T-helper 2 cell treated with Interferon-gamma antibody and Interleukin-4, amounts not matched to agents 5 μg/mL and 100 μg/mL, for 36 hours (primary cell): ENCODE measurements around the gene NUMBL.
"Not testable (repeated sequence)": the region's sequence is repeated elsewhere in the genome, so short reads cannot be mapped to it uniquely, and the experiment has no call there.

Experiments used
- DNase-seq: peaks from one replicate; pipeline ENCODE4 v3.0.0; 2021; ENCODE audit warnings: low spot score
- H3K27ac Mint-ChIP-seq: one replicate; pipeline ENCODE4 v1.8.0; 2021; ENCODE audit warnings: mild to moderate bottlenecking, mixed read lengths
- H3K27me3 Mint-ChIP-seq: one replicate; pipeline ENCODE4 v1.8.0; 2021; ENCODE audit warnings: low read depth, mixed read lengths
- H3K36me3 Mint-ChIP-seq: one replicate; pipeline ENCODE4 v1.8.0; 2021; ENCODE audit warnings: low read depth, mixed read lengths
- H3K4me1 Mint-ChIP-seq: one replicate; pipeline ENCODE4 v1.8.0; 2021; ENCODE audit warnings: low read depth, mixed read lengths
- H3K4me3 Mint-ChIP-seq: one replicate; pipeline ENCODE4 v1.8.0; 2022; ENCODE audit warnings: mild to moderate bottlenecking, moderate library complexity, mixed read lengths
- H3K9me3 Mint-ChIP-seq: one replicate; pipeline ENCODE4 v1.8.0; 2021; ENCODE audit warnings: mixed read lengths

NUMBL gene

GRCh38 chr19:40672573-40673299, 17.7 kb downstream of the NUMBL start:
- Mint-ChIP-seq H3K9me3 (no peaks in the 10 kb centered on the region), H3K27me3 (no peaks in the 10 kb centered on the region), H3K4me3 (no peak overlapping the region), H3K4me1 (no peaks in the 10 kb centered on the region), H3K27ac (no peak overlapping the region), H3K36me3 (peaks cover 18% of the 10 kb centered on the region)
- no peak for DNase-seq

GRCh38 chr19:40672038-40672437, 18.4 kb downstream of the NUMBL start:
- no peak overlapping the region for H3K4me3 Mint-ChIP-seq
- peaks cover 18% of the 10 kb centered on the region for H3K36me3 Mint-ChIP-seq
- no peaks in the 10 kb centered on the region for H3K9me3 Mint-ChIP-seq
- no peaks in the 10 kb centered on the region for H3K4me1 Mint-ChIP-seq
- DNase-seq = no peak
- H3K27ac Mint-ChIP-seq = no peak overlapping the region
- H3K27me3 Mint-ChIP-seq = no peaks in the 10 kb centered on the region

- Mint-ChIP-seq H3K36me3 (peaks cover 19% of the 10 kb centered on the region), H3K27me3 (no peaks in the 10 kb centered on the region), H3K4me1 (peaks cover 2% of the 10 kb centered on the region), H3K9me3 (no peaks in the 10 kb centered on the region), H3K27ac (no peak overlapping the region), H3K4me3 (no peak overlapping the region)
- DNase-seq = no peak
Measured at GRCh38 chr19:40671404-40671803, 19.0 kb downstream of the NUMBL start.

- DNase-seq = no peak
- H3K36me3 Mint-ChIP-seq = peaks cover 19% of the 10 kb centered on the region
- H3K27ac Mint-ChIP-seq = no peak overlapping the region
- H3K4me3 Mint-ChIP-seq = no peak overlapping the region
- H3K9me3 Mint-ChIP-seq = no peaks in the 10 kb centered on the region
- H3K27me3 Mint-ChIP-seq = no peaks in the 10 kb centered on the region
- peaks cover 2% of the 10 kb centered on the region for H3K4me1 Mint-ChIP-seq
Measured at GRCh38 chr19:40668991-40669614, 21.3 kb downstream of the NUMBL start.

- no peak for DNase-seq
- Mint-ChIP-seq H3K27ac (no peak overlapping the region), H3K9me3 (no peaks in the 10 kb centered on the region), H3K4me1 (peaks cover 6% of the 10 kb centered on the region), H3K36me3 (peaks cover 19% of the 10 kb centered on the region), H3K4me3 (no peak overlapping the region), H3K27me3 (no peaks in the 10 kb centered on the region)
Measured at GRCh38 chr19:40667602-40668001, 22.8 kb downstream of the NUMBL start.

GRCh38 chr19:40666803-40667438, 23.5 kb downstream of the NUMBL start:
- Mint-ChIP-seq H3K27me3 (no peaks in the 10 kb centered on the region), H3K9me3 (no peaks in the 10 kb centered on the region), H3K27ac (no peak overlapping the region), H3K36me3 (peaks cover 19% of the 10 kb centered on the region), H3K4me3 (no peak overlapping the region), H3K4me1 (peaks cover 6% of the 10 kb centered on the region)
- DNase-seq = no peak

- Mint-ChIP-seq H3K4me3 (peak overlapping the region; percentile 84), H3K36me3 (peaks cover 5% of the 10 kb centered on the region), H3K9me3 (no peaks in the 10 kb centered on the region), H3K27ac (peak overlapping the region; percentile 69), H3K27me3 (peaks cover 5% of the 10 kb centered on the region), H3K4me1 (peaks cover 6% of the 10 kb centered on the region)
- DNase-seq = peak; percentile 30
Measured at GRCh38 chr19:40663695-40664692, 26.5 kb downstream of the NUMBL start.

- Mint-ChIP-seq H3K4me3 (peak overlapping the region; percentile 84), H3K4me1 (peaks cover 6% of the 10 kb centered on the region), H3K36me3 (peaks cover 1% of the 10 kb centered on the region), H3K27ac (peak overlapping the region; percentile 82), H3K9me3 (no peaks in the 10 kb centered on the region), H3K27me3 (peaks cover 6% of the 10 kb centered on the region)
- peak; percentile 88 for DNase-seq
Measured at GRCh38 chr19:40662925-40663694, 27.3 kb downstream of the NUMBL start.

GRCh38 chr19:40661616-40662015, 28.8 kb downstream of the NUMBL start:
- no peaks in the 10 kb centered on the region for H3K36me3 Mint-ChIP-seq
- H3K4me1 Mint-ChIP-seq = peaks cover 6% of the 10 kb centered on the region
- DNase-seq = no peak
- no peak overlapping the region for H3K4me3 Mint-ChIP-seq
- no peak overlapping the region for H3K27ac Mint-ChIP-seq
- H3K27me3 Mint-ChIP-seq = peaks cover 10% of the 10 kb centered on the region
- H3K9me3 Mint-ChIP-seq = no peaks in the 10 kb centered on the region

- DNase-seq = no peak
- H3K9me3 Mint-ChIP-seq = no peaks in the 10 kb centered on the region
- H3K4me3 Mint-ChIP-seq = no peak overlapping the region
- peaks cover 4% of the 10 kb centered on the region for H3K4me1 Mint-ChIP-seq
- H3K27ac Mint-ChIP-seq = no peak overlapping the region
- peaks cover 10% of the 10 kb centered on the region for H3K27me3 Mint-ChIP-seq
- H3K36me3 Mint-ChIP-seq = no peaks in the 10 kb centered on the region
Measured at GRCh38 chr19:40659566-40659965, 30.9 kb downstream of the NUMBL start.

GRCh38 chr19:40659116-40659515, 31.3 kb downstream of the NUMBL start:
- H3K27me3 Mint-ChIP-seq = peaks cover 10% of the 10 kb centered on the region
- no peaks in the 10 kb centered on the region for H3K36me3 Mint-ChIP-seq
- no peak overlapping the region for H3K4me3 Mint-ChIP-seq
- H3K27ac Mint-ChIP-seq = no peak overlapping the region
- DNase-seq = no peak
- H3K9me3 Mint-ChIP-seq = no peaks in the 10 kb centered on the region
- H3K4me1 Mint-ChIP-seq = peaks cover 4% of the 10 kb centered on the region

GRCh38 chr19:40658031-40658430, 32.4 kb downstream of the NUMBL start:
- Mint-ChIP-seq H3K27me3 (peaks cover 10% of the 10 kb centered on the region), H3K4me1 (peaks cover 1% of the 10 kb centered on the region), H3K27ac (no peak overlapping the region), H3K36me3 (no peaks in the 10 kb centered on the region), H3K4me3 (no peak overlapping the region), H3K9me3 (no peaks in the 10 kb centered on the region)
- DNase-seq = no peak

- peaks cover 10% of the 10 kb centered on the region for H3K27me3 Mint-ChIP-seq
- not testable (repeated sequence) for H3K4me3 Mint-ChIP-seq, H3K4me1 Mint-ChIP-seq, DNase-seq, H3K9me3 Mint-ChIP-seq, H3K36me3 Mint-ChIP-seq, H3K27ac Mint-ChIP-seq
Measured at GRCh38 chr19:40655684-40656083, 34.8 kb downstream of the NUMBL start.
